ENCODE data around the gene MARCHF10. TPM values are rescaled to one million over a fixed set of nuclear protein-coding genes. Genes with fewer than 3 reads are reported as not detected.

MARCHF10 gene
- total RNA-seq, 4 donors from 2014 or later: under 0.01 to 0.41 (median 0.18) TPM; not detected in 1

DNA sequence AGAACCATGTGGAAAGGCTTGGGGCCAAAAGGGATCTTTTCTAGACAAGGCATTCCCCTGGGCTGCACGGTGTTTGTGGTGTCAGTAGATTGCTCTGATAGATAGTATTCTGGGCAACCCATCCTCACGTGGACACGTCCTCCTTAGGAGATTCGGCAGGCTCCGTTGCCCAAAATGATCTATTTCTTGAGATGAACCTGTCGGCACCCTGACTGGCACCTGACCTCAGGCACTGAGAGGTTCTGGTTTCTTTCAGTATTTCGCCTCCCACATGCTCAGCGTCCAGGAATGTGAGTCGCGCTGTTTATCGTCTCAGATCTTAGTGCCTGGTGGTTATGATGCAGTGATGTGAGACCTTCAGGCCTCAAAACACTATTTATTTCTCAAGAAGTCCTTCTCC, 89.7 kb downstream of the MARCHF10 start:
- Histone ChIP-seq H3K4me3 (no peak overlapping the region), H3K9me3 (no peaks in the 10 kb centered on the region), H3K4me1 (no peaks in the 10 kb centered on the region), H3K27me3 (no peaks in the 10 kb centered on the region), H3K27ac (no peak overlapping the region), H3K36me3 (no peaks in the 10 kb centered on the region)
- no peak for TF ChIP-seq POLR2A (IDR thresholded peaks at IDR 0.05)
- TF ChIP-seq, protein P1, sequence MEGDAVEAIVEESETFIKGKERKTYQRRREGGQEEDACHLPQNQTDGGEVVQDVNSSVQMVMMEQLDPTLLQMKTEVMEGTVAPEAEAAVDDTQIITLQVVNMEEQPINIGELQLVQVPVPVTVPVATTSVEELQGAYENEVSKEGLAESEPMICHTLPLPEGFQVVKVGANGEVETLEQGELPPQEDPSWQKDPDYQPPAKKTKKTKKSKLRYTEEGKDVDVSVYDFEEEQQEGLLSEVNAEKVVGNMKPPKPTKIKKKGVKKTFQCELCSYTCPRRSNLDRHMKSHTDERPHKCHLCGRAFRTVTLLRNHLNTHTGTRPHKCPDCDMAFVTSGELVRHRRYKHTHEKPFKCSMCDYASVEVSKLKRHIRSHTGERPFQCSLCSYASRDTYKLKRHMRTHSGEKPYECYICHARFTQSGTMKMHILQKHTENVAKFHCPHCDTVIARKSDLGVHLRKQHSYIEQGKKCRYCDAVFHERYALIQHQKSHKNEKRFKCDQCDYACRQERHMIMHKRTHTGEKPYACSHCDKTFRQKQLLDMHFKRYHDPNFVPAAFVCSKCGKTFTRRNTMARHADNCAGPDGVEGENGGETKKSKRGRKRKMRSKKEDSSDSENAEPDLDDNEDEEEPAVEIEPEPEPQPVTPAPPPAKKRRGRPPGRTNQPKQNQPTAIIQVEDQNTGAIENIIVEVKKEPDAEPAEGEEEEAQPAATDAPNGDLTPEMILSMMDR (IDR thresholded peaks at IDR 0.05): no peak
- intact Hi-C loops (cut with DNase I; ENCODE audit: low total_unique reads): no loop called here
- DNase-seq: no peak

DNA sequence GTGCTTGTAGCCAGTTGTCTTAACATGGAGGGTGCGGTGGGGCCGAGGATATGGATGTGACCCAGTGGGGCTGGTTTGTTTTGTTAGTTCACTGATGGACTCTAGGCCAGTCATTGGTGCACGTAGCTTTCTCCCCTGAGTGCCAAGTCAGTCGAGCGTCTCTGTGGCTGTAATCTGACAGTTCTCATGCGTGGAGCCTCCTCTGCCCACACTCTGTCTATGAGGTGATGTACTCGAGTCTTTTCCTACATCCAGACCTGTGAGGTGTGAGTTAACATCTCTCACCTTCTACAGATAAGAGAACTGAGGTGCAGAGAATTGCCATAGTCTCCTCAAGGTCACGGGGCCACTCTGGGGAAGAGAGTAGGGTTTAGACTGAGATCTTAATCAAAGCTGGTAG, 90.2 kb downstream of the MARCHF10 start:
- no peak overlapping the region for H3K4me3 ChIP-seq
- H3K4me1 ChIP-seq: no peaks in the 10 kb centered on the region
- no peaks in the 10 kb centered on the region for H3K9me3 ChIP-seq
- no peaks in the 10 kb centered on the region for H3K36me3 ChIP-seq
- no peak for DNase-seq
- no peak overlapping the region for H3K27ac ChIP-seq
- TF ChIP-seq POLR2A (IDR thresholded peaks at IDR 0.05): no peak
- TF ChIP-seq, protein P1 (IDR thresholded peaks at IDR 0.05): no peak
- no peaks in the 10 kb centered on the region for H3K27me3 ChIP-seq
- intact Hi-C loops (cut with DNase I; ENCODE audit: low total_unique reads): no loop called here

DNA sequence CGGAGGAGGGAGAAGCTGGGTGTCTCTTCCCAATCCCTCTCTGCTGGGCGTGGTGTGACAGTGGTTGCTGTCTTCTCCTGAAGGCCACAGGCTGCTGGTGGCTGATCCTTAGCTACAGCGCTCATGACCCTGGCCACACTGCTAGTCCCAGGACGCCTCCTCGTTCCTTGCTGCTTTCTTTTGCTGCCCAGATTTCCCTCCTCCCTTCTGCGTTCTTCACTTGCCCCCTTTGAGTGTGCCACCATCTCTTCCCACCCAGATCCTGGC, 90.6 kb downstream of the MARCHF10 start:
- no peak for DNase-seq
- Histone ChIP-seq H3K27me3 (no peaks in the 10 kb centered on the region), H3K4me1 (no peaks in the 10 kb centered on the region), H3K36me3 (no peaks in the 10 kb centered on the region), H3K27ac (no peak overlapping the region), H3K4me3 (no peak overlapping the region), H3K9me3 (no peaks in the 10 kb centered on the region)
- no peak for TF ChIP-seq POLR2A (IDR thresholded peaks at IDR 0.05)
- intact Hi-C loops (cut with DNase I; ENCODE audit: low total_unique reads): no loop called here

DNA sequence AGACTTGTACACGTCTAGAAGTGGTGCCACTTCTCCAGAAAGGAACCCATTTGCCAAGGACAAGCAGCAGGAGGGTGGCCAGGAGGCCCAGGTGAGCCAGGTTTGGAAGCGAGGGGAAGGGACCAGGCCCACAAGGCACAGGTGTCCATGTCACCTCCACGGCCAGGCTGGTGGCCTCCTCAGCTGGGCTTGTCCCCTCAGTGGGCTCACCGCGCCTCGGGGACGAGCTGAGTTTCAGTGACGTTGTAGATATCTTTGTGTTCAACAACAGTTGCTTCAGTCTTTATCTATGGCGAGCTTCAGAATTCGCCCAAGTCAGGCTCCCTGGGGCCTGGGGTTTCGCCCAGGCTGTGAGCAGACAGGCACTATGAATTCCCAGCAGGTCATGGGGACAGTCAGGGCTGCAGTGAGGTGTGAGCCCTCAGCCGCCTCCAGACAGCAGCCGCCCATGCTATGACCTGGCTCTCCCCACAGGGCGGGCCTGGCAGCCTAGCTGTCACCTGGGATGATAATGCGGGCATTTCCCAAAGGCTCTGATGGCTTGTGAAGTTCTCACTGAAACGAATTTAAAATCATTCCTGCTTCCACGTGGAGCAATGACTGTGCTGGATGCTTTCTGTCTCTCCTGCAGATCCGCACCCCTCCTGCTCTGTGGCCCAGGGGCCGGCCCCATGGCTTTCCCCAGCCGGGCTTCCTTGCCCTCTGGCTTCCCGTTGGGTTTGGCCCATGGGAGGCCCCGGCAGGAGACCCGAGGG, 91.1 kb downstream of the MARCHF10 start:
- Histone ChIP-seq H3K4me3 (no peak overlapping the region), H3K27me3 (no peaks in the 10 kb centered on the region)
- intact Hi-C loops (cut with DNase I; ENCODE audit: low total_unique reads): no loop called here

DNA sequence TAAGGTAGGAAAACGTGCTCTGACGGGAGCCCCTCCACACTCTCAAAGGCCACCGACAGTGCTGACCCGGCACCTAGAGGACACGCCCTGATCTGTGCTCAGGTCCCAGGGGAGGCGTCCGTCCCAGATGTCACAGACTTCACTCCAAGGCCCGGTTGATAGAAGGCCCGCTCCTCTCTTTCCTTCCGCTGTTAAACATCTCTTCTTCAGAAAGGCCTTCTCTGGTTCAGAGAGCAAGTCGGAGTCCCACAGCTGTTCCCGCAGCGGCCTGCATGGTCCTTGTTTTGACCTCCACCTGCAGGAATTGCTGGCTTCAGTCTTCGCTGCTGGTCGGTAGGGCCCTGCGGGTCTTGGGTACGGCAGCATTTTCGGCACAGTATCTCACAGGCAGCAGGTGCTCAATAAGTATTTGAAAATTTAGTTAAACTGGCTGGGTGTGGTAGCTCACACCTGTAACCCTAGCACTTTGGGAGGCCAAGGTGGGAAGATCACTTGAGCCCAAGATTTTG, 92.2 kb downstream of the MARCHF10 start:
- H3K4me3 ChIP-seq: no peak overlapping the region
- intact Hi-C loops (cut with DNase I; ENCODE audit: low total_unique reads): no loop called here

More for the DNA sequence above, 91.1 kb downstream of the MARCHF10 start:
- no peak for DNase-seq
- Histone ChIP-seq H3K9me3 (no peaks in the 10 kb centered on the region), H3K36me3 (no peaks in the 10 kb centered on the region), H3K4me1 (no peaks in the 10 kb centered on the region), H3K27ac (no peak overlapping the region)
- TF ChIP-seq, protein P1 (IDR thresholded peaks at IDR 0.05): no peak
- TF ChIP-seq POLR2A (IDR thresholded peaks at IDR 0.05): no peak

More for the DNA sequence above, 92.2 kb downstream of the MARCHF10 start:
- no peaks in the 10 kb centered on the region for H3K27me3 ChIP-seq
- no peak overlapping the region for H3K27ac ChIP-seq
- H3K4me1 ChIP-seq: no peaks in the 10 kb centered on the region
- TF ChIP-seq, protein P1 (IDR thresholded peaks at IDR 0.05): no peak
- no peak for TF ChIP-seq POLR2A (IDR thresholded peaks at IDR 0.05)
- H3K36me3 ChIP-seq: no peaks in the 10 kb centered on the region
- no peak for DNase-seq
- no peaks in the 10 kb centered on the region for H3K9me3 ChIP-seq
